GM13977 (cell line): ENCODE data around the gene SMARCA4.

Source experiments
- DNase-seq: peaks from one replicate; pipeline ENCODE4 v3.0.0; 2012; ENCODE audit warnings: low spot score
- in situ Hi-C: fragments of 300-500 bp; cut with MboI; formaldehyde crosslinking; loops from one replicate; pipeline ENCODE4 v1.12.0; 2022; ENCODE audit warnings: low sequenced_read_pairs, low pct_unique_long_range_greater_than_20kb, mixed read lengths, inconsistent platforms; ENCODE audit not compliant: unreplicated experiment
- TF ChIP-seq, protein P1 (sequence below): IDR thresholded peaks from 2 replicates; pipeline ENCODE4 v1.5.1; 2012; ENCODE audit warnings: mild to moderate bottlenecking, control low read depth; ENCODE audit not compliant: insufficient read depth; ENCODE audit errors: extremely low read depth, missing control alignments

Gene SMARCA4

GRCh38 chr19:10979951-10980381 is 19.1 kb downstream of the SMARCA4 start:
- peak; percentile 26 for DNase-seq
- in situ Hi-C loops = no loop called here

GRCh38 chr19:10981252-10981895 is 20.5 kb downstream of the SMARCA4 start:
- DNase-seq = peak; percentile 11
- in situ Hi-C loops = no loop called here
- TF ChIP-seq, protein P1, sequence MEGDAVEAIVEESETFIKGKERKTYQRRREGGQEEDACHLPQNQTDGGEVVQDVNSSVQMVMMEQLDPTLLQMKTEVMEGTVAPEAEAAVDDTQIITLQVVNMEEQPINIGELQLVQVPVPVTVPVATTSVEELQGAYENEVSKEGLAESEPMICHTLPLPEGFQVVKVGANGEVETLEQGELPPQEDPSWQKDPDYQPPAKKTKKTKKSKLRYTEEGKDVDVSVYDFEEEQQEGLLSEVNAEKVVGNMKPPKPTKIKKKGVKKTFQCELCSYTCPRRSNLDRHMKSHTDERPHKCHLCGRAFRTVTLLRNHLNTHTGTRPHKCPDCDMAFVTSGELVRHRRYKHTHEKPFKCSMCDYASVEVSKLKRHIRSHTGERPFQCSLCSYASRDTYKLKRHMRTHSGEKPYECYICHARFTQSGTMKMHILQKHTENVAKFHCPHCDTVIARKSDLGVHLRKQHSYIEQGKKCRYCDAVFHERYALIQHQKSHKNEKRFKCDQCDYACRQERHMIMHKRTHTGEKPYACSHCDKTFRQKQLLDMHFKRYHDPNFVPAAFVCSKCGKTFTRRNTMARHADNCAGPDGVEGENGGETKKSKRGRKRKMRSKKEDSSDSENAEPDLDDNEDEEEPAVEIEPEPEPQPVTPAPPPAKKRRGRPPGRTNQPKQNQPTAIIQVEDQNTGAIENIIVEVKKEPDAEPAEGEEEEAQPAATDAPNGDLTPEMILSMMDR = no peak

More at GRCh38 chr19:10979951-10980381, 19.1 kb downstream of the SMARCA4 start:
- TF ChIP-seq, protein P1 = peak; percentile 15

DNA sequence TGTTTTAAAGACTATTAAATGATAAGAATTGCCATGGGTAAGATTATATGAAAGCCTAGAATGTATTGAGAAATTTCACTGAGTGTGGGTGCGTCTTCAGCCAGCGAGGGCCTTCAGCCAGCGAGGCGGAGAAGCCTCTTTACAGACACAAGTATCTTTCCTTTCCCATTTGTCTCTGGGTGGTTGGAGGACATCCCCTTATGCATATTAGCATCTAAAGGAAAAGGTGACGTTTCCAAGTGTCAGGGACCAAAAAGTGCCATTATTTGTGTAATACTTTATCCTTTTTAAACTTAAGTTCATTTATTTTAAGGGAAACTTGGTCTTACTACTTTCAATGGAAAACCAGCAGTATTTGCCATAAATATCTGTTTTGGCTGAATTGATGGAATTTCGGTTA is 22.2 kb downstream of the SMARCA4 start:
- no peak for DNase-seq
- in situ Hi-C loops = no loop called here
- TF ChIP-seq, protein P1 = no peak

DNA sequence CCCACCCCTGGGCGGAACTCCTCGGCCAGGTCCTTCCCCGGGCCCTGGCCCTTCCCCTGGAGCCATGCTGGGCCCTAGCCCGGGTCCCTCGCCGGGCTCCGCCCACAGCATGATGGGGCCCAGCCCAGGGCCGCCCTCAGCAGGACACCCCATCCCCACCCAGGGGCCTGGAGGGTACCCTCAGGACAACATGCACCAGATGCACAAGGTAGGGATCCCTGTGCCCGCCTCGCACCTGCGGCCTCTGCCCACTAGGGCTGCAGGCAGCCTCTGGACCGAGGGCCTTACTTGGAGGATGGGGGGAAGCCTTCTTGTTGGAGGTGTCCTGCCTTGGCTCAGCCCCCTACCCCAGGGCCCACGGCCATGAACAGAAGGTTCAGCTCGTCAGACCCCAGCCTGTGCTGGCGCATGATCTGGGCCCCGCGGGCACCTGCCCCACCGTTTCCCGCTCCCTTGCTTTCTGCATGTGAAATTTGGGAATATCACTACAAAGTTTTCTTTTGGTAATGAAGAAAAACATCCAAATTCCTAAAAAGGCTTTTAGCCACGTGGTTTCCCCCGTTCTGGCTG is 23.4 kb downstream of the SMARCA4 start:
- TF ChIP-seq, protein P1 = no peak
- in situ Hi-C loops = no loop called here
- peak; percentile 16 for DNase-seq

GRCh38 chr19:10985502-10985901 is 24.7 kb downstream of the SMARCA4 start:
- no peak for DNase-seq
- TF ChIP-seq, protein P1 = peak; percentile 8
- in situ Hi-C loops = no loop called here

GRCh38 chr19:10986301-10987127 is 25.7 kb downstream of the SMARCA4 start:
- in situ Hi-C loops = no loop called here
- no peak for DNase-seq
- TF ChIP-seq, protein P1 = no peak
